NOMO-1 treated with dmso at 0.1 percent for 144 hours (cell line): Measurements from ENCODE around the gene RPP25L.
"Not testable (repeated sequence)": the region's sequence is repeated elsewhere in the genome, so short reads cannot be mapped to it uniquely, and the experiment has no call there.

Source experiments
- DNase-seq: peaks from one replicate; lab custom pipeline; 2025; ENCODE audit not compliant: unreplicated experiment; lab: John Stamatoyannopoulos, UW

RPP25L gene, protein sequence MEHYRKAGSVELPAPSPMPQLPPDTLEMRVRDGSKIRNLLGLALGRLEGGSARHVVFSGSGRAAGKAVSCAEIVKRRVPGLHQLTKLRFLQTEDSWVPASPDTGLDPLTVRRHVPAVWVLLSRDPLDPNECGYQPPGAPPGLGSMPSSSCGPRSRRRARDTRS

DNA sequence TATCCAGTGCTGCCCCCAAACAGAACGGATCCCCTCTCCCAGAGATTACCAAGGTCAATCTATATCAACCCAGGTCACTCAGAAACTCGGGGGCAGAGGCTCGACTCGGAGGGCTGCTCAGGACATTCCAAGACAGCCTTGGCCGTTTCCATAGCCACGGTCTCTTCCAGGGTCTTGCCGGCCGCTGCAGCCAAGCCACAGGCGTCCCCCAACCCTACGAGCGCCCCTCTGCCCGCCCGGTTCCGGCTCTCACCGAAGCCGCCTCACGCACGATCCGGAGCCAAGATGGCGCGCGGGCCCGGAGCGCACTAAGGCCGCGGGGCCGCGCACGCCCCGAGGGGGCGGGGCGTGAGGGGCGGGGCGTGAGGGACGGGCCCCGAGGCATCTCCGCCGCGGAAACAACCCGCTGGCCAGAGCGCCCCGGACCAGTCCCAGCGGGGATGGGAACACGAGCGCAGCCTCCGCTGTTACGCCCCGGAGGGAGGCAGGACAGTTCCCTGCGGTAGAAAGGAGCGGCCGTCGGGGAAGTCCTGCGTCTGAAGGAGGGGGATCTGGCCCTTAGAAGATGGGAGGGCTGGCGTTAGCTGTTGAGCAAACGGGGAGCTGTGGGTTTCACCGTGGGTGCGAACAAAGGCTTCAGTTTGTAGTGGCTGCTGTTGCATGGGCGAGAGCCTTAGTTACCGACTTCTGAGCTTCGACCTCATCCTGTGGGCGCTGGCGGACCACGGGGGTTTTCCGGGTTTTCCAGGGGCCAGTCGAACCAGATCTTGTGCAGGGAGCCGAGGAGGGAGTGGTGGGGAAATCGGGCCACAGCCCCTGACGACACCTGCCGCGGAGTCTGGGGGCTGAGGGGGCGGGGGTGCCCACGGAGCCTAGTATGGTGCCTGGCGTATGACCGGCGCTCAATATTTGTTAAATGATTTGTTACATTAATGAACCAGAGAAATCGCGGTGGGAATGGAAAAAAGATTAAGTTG lies at the start of gene RPP25L:
Gene RPP25L (minus strand): TSS at position 287 of the 977 bp plus-strand sequence. CDS start 801 bp downstream, outside the sequence.
- DNase-seq = peak; percentile 82

DNA sequence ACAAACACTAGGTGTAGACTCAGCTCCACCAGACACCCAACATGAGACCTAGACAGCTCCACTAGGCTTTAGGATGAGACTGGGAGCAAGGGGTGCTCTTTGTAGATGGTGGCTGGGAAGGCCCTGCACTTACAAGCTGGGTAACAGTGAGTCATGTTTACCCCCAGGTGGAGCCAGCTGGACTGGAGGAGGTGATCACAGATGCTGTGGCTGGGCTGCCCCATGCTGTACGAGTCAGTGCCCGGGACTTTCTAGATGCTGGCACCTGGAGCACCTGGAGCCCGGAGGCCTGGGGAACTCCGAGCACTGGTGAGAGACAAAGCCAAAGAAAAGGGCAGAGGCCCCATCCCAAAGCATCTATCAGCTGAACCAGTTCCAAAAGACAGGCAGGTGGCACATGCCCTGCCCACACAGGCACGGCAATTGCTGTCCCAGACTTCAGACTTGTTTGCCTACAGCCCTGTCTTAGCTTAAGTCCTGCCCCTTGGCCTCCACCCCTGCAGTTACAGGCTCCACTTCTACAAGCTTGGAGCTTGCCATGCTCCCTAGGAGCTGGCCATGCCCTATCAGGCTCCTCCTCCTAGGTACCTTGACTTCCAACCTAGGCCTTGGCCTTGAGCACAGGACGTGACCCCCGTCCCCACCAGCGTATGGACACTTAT lies 47.8 kb upstream of the RPP25L start:
- DNase-seq = no peak

DNA sequence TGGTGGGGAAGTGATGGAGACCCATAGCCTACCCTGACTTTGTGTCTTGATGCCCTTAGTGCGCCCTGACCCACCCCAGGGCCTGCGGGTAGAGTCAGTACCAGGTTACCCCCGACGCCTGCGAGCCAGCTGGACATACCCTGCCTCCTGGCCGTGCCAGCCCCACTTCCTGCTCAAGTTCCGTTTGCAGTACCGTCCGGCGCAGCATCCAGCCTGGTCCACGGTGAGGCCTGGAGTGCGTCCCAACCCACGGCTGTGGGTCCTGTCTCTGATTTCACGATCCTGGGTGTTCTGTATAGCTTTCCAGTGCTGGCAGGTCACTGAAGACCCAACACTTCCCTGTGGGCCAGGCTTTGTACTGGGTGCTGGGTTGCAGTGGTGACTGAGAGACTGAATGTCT lies 46.6 kb upstream of the RPP25L start:
- DNase-seq = no peak

DNA sequence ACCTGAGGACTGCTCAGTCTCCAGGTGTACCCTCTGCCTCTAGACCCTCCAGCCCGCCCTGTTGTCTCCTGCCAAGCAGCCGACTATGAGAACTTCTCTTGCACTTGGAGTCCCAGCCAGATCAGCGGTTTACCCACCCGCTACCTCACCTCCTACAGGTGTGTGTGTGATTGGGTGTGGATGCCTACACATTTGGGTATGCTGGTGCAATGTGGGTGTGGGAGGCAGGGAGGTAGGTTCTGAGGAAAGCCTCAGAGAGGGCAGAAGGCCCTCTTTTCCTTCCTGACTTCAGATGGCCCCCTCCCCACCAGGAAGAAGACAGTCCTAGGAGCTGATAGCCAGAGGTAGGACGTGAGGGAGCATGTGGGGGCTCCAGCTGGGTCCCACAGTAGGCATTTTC lies 45.1 kb upstream of the RPP25L start:
- no peak for DNase-seq

DNA sequence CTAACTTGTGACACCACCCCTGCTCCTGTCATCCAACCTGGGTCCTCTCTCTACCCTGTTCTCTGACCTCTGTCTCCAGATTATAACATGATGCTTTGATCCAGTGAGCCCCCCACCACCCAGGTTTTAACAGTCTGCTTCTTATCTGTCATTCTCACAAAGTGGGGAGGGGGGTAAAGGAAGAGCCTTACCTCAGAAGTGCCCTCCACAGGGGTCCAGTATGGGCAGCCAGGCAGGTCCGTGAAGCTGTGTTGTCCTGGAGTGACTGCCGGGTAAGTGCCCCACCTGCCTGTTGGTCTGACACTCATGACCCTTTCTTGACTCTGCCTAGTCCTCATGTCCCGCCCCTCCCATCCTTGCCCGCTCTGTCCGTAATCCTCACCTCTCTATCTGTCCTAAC lies 43.5 kb upstream of the RPP25L start:
- DNase-seq = no peak

DNA sequence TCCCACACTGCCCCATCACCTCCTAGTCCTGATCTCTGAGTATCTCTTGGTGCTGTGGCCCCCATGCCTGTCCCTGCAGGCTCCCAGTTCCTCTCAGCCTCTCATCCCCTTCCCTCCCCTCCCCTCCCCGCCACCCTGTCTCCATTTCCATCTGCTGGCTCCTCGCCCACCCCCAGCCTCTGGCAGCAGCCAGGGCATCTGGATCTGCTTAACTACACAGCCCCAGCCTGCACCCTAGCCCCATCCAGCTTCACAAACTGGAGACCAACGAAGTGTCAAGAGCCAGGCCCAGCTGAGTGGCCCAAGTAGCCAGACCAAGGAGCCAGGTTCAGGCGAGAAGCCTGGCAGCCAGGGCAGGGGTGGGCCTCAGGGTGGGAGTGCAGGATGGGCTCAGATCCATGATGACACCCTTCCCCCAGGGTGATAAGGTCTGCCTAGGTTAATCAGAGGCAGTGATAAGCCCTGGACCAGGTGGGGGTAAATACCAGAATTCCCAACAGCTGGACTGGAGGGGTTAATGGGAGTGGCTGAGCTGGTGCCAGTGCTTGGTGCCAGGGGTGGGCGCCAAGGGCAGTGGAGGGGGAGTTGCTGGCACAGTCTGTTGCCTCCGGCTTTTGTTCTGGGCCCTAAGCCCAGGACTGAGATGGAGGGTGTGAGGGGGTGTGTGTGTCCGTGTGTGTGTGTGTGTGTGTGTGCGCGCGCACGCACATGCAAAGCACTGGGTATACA lies 42.6 kb upstream of the RPP25L start:
- no peak for DNase-seq

DNA sequence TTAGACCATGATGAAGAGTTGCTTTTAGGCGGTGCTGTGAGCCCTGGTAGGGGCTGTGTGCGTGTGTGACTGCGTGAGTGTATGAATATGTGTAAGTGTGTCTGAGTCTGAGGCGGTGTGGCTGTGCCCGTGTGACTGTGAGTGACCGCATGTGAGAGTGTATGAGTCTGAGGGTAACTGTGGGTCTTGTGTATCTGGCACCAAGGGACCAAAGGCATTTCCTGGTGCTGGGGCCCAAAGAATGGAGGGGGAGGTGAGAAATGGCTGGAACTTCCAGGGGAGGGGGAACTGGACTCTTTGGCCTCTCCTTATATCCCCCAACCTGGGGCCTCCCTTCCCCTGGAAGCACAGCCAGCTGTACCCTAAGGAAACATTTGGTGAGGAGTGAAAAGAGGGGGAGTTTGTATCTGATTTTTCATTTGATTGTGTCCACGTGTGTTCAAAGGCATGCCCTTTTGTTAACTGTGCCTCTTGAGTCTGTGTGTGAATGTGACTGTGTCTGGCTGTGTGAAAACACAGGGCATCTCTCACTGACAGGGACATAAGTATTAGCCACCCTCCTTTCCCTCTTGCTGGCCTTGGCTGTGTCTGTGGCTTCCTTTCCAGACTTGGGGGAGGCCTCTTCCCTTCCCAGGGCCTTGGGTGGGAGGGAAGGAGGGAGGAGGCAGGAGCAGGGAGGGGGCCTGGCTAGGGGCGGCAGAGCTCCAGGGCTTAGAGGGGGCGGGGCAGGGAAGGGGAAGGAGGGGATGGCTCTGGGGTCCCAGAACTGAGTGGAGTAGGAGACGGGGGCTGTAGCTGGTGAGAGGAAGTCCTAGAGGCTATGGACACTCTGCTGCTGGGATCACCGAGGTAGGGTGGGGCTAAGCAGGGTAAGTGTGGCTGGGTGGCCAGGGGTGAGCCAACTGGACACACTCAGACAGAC lies 41.5 kb upstream of the RPP25L start:
- DNase-seq = no peak

DNA sequence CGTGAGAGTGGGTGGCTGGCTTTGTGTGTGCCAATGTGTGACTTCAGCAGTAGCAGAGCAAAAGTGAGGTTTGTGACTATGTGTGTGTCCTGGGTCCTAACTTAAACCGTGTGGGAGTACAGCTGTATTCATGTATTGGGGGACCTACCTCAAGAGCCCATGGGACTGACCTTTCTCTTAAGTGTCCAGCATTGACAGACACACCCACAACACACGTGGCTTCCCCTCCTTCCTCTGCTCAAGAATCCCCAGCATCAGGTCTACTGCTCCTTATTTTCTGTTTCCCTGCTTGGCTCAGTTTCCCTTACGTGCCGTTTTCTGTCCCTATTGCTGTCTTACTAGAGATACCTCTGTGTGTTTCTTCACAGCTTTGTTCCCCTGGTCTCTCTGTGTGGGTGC lies 40.7 kb upstream of the RPP25L start:
- no peak for DNase-seq

DNA sequence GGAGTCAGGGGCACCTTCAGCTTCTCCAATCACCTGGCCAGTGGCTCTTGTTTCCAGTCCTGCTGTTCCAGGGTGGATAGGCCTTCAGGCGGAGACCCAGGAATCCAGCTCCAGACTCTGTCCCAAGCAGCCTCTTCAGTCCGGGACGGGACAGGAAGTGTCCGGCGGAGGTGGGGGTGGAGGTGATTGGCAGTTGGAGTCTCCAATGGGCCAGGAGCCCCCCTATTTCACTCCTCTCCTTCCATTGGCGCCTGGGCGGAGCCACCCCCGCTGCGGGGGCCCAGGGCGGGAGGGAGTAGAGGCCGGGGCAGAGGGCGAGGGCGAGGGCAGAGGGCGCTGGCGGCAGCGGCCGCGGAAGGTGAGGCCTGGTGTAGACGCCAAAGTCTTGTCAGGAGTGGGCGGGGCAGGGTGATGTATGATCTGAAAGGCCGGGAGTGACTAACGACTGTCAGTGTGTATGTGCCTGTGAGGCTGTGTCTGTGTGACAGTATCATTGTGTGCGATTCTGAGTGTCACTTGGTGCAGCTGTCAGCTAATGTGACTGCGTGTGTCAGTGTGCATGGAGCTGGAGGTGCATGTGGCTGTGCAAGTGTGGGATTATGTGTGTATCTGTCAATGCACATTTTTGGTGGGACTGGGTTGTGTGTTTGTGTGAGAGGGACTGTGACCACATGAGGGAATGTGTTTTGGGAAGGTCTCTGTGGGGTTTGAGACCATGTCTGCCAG lies 40.1 kb upstream of the RPP25L start, which contains the start of gene IL11RA:
Gene IL11RA (plus strand): TSS at position 310 of the 726 bp plus-strand sequence. CDS start 3,033 bp downstream, outside the sequence.
- DNase-seq = peak; percentile 94

DNA sequence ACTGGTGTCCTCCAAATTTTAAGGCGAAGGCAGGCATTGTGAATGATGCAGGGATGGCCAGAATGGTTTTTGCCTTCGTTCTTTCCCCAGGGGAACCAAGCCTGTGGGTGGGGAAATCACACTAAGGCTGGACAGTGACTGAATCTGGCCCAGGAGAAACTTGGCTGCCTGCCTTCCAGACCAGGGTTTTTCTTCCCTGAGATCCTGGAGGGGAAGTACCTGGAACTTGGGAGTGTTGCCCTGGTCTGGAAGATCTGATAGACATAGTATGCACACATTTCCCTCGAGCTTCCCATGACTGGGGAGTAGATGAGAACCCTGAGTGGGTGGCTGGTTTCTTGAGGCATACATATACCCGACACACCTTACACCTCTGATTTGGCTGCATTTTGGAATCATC lies 39.4 kb upstream of the RPP25L start:
- no peak for DNase-seq

DNA sequence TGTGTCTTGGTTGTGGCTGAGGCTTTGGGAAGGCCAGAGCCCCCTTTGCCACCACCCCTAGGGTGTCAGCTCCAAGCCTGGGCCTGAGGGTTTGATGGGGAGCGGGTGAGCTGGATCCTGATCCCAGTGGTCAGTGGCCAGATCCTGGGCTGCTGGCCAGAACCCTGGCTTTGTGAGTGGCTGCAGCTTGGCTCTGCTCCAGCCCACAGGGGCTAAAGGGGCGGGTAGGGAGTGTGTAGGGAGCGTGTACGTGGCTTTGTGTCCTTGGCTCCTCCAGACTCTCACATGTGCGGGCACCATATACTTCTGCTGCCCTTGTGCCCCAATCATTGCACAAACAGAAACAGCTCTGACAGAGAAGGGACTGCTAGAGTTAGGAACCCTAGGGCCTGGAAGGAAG lies 38.9 kb upstream of the RPP25L start:
- no peak for DNase-seq

DNA sequence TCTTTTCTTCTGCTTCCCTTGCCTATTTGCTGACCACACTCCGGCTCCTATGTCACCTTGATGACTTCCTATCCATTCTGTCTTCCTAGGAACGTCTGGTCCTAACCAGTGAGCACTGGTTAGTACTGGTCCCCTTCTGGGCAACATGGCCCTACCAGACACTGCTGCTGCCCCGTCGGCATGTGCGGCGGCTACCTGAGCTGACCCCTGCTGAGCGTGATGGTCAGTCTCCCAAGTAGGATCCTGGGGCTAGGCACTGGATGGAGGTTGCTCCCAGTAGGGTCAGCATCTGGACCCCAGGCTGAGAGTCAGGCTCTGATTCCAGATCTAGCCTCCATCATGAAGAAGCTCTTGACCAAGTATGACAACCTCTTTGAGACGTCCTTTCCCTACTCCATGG lies 36.8 kb upstream of the RPP25L start:
- DNase-seq = no peak

DNA sequence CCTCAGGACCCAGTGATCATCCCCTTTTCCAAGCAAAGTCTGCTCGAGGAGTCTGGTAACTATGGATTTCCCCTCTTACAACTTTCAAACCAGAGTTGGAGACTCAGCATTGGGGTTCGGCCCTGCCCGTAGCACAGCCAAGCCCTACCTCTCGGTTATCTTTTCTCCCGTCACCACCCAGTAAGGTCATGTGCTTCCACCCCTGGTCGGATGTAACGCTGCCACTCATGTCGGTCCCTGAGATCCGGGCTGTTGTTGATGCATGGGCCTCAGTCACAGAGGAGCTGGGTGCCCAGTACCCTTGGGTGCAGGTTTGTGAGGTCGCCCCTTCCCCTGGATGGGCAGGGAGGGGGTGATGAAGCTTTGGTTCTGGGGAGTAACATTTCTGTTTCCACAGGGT lies 35.8 kb upstream of the RPP25L start:
- no peak for DNase-seq

DNA sequence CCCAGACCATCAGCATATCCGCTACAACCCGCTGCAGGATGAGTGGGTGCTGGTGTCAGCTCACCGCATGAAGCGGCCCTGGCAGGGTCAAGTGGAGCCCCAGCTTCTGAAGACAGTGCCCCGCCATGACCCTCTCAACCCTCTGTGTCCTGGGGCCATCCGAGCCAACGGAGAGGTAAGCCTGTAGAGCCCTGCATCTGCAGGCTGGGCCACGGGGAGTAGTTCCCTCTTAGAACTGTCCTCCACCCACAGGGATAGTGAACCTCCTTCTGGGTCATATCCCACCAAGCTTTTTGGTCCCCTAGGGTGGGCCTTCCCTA lies 35.1 kb upstream of the RPP25L start:
- no peak for DNase-seq

DNA sequence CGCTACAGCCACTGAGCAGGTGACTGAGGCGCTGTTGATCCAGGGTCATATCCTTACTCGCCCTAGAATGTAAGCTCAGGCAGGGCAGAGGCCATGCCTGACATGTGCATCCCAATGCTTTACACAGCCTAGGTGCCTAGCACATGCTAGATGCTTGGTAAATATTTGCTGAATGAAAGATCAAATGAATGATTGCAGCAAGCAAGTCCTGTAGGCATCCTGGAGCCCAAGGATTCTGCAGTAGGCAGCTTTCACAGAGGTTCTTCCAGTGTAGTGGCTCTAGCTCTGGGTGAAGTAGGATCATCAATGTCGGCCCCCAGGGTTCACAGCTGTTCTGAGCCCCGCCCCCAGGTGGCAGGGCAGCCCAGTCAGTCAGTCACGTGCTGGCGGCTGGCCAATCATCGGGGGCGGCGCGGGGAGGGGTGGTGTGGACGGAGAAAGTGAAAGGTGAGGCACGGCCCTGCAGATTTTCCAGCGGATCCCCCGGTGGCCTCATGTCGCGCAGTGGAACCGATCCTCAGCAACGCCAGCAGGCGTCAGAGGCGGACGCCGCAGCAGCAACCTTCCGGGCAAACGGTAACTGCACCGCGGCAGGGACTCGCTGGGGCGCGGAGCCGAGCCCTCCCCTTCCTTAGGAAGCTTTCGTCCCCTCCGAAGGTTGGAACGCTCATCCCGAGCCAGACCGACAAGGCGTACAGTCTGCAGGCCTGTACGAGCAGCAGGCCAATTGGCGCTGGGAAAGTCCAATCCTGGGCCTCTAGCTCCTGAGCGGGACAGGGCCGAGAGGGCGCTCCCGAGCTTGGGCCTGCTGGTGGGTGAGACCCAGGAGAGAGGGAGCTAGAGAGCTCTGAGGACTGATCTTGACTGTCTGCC lies 34.5 kb upstream of the RPP25L start, which contains the start of gene GALT:
Gene GALT (plus strand): TSS at position 465 of the 873 bp plus-strand sequence. CDS start 30 bp downstream, at position 495.
- DNase-seq = peak; percentile 93

DNA sequence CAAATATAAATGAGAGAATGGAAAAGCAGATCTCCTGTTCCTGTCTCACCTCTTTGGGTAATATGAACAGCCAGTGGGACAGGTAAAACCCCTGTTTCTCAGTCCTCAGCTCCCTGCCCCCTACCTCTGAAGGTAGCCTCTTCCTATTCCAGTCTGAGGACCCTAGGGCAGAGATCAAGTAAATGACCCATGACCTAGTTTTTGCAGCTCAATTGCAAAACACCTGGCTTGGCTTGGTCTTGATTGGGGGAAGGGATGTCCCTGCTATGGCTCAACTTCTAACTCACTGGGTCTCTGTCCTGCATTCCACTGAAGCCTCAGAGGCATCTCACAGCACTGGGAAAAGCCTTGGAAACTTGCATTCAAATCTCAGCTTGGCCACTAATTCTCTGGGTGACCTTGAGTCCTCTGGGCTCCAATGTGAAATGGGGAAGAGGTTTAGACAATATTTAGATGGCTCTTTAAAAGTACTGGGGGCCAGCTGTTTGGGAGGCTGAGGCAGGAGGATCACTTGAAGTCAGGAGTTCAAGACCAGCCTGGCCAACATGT lies 32.9 kb upstream of the RPP25L start:
- DNase-seq = no peak

DNA sequence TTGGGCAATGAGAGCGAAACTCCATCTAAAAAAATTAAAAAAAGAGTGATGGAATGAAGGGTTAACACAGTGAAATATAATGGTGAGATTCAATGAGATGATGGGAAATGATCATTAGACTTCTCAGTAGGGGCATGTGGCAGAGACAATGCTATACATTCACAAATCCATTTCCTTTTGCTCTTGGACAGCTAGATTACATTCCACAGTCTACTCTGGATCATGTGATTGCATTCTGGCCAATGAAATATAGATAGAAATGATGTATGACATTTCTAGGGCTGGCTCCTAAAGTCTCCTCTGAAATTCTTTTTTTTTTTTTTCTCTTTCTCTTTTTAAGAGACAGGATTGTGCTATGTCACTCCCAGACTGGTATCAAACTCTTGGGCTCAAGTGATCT lies 30.8 kb upstream of the RPP25L start:
- no peak for DNase-seq

DNA sequence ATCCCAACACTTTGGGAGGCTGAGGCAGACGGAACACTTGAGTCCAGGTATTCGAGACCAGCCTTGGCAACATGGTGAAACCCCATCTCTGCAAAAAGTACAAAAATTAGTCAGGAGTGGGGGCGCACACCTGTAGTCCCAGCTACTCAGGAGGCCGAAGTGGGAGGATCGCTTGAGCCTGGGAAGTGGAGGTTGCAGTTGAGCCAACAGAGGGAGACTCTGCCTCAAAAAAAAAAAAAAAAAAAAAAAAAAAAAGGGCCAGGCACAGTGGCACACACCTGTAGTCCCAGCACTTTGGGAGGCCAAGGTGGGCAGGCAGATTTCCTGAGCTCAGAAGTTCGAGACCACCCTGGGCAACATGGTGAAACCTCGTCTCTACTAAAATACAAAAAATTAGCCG lies 27.4 kb upstream of the RPP25L start:
- DNase-seq = not testable (repeated sequence)
